Fibroblast of lung (primary cell): ENCODE results near the gene VANGL1. TPM values are rescaled to one million over a fixed set of nuclear protein-coding genes. Genes with fewer than 3 reads are reported as not detected.

Source experiments
- DNase-seq, 2 donors: peaks; one replicate each; pipeline versions ENCODE4 v3.0.0 to v3.0.0-alpha.2; 2010; ENCODE audit warnings: low read depth in 2 of 2
- H2AFZ ChIP-seq: 2 replicates; pipeline ENCODE4 v1.5.1; 2012; ENCODE audit warnings: low read length, control low read depth, inconsistent platforms
- H3K27ac ChIP-seq: 2 replicates; pipeline ENCODE4 v1.5.1; 2011; ENCODE audit warnings: low read length, control low read depth; ENCODE audit not compliant: insufficient read depth
- H3K27me3 ChIP-seq: 2 replicates; pipeline ENCODE4 v1.5.1; 2011; ENCODE audit warnings: mild to moderate bottlenecking, low read length; ENCODE audit not compliant: control insufficient read depth, insufficient read depth
- H3K36me3 ChIP-seq: 2 replicates; pipeline ENCODE4 v1.5.1; 2011; ENCODE audit warnings: low read length; ENCODE audit not compliant: control insufficient read depth, insufficient read depth
- H3K4me1 ChIP-seq: 2 replicates; pipeline ENCODE4 v1.5.1; 2011; ENCODE audit warnings: low read length; ENCODE audit not compliant: control insufficient read depth, insufficient read depth; ENCODE audit errors: extremely low read depth
- H3K4me2 ChIP-seq: 2 replicates; pipeline ENCODE4 v1.5.1; 2011; ENCODE audit warnings: low read length, control low read depth; ENCODE audit not compliant: insufficient read depth; ENCODE audit errors: extremely low read depth
- H3K4me3 ChIP-seq, 4 experiments: fragments of 200-600 bp in 1 of 4; sonication (generic) in 1 of 4; replicated peaks in 1 of 4; 2 replicates each; pipeline ENCODE4 v1.5.1; 2011 to 2016; ENCODE audit warnings: low read length in 4 of 4, low read depth in 3 of 4, mild to moderate bottlenecking in 3 of 4, control low read depth in 2 of 4, inconsistent platforms in 1 of 4, mixed read lengths in 1 of 4; ENCODE audit not compliant: insufficient read depth in 1 of 4; ENCODE audit errors: control extremely low read depth in 1 of 4
- H3K79me2 ChIP-seq: 2 replicates; pipeline ENCODE4 v1.5.1; 2012; ENCODE audit warnings: mild to moderate bottlenecking, low read length, inconsistent platforms; ENCODE audit not compliant: control insufficient read depth, insufficient read depth
- H3K9ac ChIP-seq: 2 replicates; pipeline ENCODE4 v1.5.1; 2011; ENCODE audit warnings: mild to moderate bottlenecking, low read length, control low read depth; ENCODE audit not compliant: insufficient read depth
- H3K9me3 ChIP-seq: 2 replicates; pipeline ENCODE4 v1.5.1; 2012; ENCODE audit warnings: low read depth, low read length; ENCODE audit not compliant: control insufficient read depth, insufficient read depth
- H4K20me1 ChIP-seq: 2 replicates; pipeline ENCODE4 v1.5.1; 2011; ENCODE audit warnings: low read length; ENCODE audit not compliant: control insufficient read depth, insufficient read depth; ENCODE audit errors: extremely low read depth
- CTCF ChIP-seq, 2 donors: IDR thresholded peaks in 1 of 2; conservative IDR thresholded peaks in 1 of 2; 1 replicate in 1 of 2; 2 replicates in 1 of 2; pipeline ENCODE4 v1.5.1; 2011 to 2012; ENCODE audit warnings: low read length in 2 of 2, control low read depth in 1 of 2, inconsistent platforms in 1 of 2, low read depth in 1 of 2, mild to moderate bottlenecking in 1 of 2
- EZH2 ChIP-seq: IDR thresholded peaks from 2 replicates; pipeline ENCODE4 v1.5.1; 2012; ENCODE audit warnings: low read length, control low read depth, mild to moderate bottlenecking; ENCODE audit errors: missing control alignments
- polyA plus RNA-seq, 2 donors: library from polyadenylated mRNA; depleted of rRNA in 1 of 2; stranded (reverse) in 1 of 2; unstranded in 1 of 2; fragments of >200 nt; gene quantifications; 2 replicates each; pipeline ENCODE4 v1.2.1, GENCODE V29; 2011 to 2012; ENCODE audit warnings: missing spikeins in 1 of 2
- total RNA-seq: library from RNA; depleted of rRNA; stranded (reverse); fragments of >200 nt; gene quantifications from 2 replicates; pipeline ENCODE4 v1.2.1, GENCODE V29; 2014

The VANGL1 gene
- total and polyA plus RNA-seq, 2 donors (not counting 1 experiment from before 2014, with no cell fraction given): 8.1 to 10.7 TPM

GRCh38 chr1:115594600-115594999 lies 47.2 kb upstream of the VANGL1 start:
- H3K27ac ChIP-seq: no peak overlapping the region
- H3K4me1 ChIP-seq: peaks cover 6% of the 10 kb centered on the region
- no peaks in the 10 kb centered on the region for H4K20me1 ChIP-seq
- no peaks in the 10 kb centered on the region for H3K27me3 ChIP-seq
- no peak overlapping the region for H3K4me3 ChIP-seq
- TF ChIP-seq CTCF (conservative IDR thresholded peaks at IDR 0.05 in 1 of 2, IDR thresholded peaks at IDR 0.05 in 1 of 2; ENCODE audit: low read depth in 1 of 2, low read length in 2 of 2) (no peak), EZH2 (no peak)
- H3K79me2 ChIP-seq: no peaks in the 10 kb centered on the region
- no peak overlapping the region for H2AFZ ChIP-seq
- H3K9me3 ChIP-seq: no peaks in the 10 kb centered on the region
- H3K36me3 ChIP-seq: no peaks in the 10 kb centered on the region
- H3K9ac ChIP-seq: no peak overlapping the region
- DNase-seq: no peak
- no peak overlapping the region for H3K4me2 ChIP-seq

- Histone ChIP-seq H3K27me3 (no peaks in the 10 kb centered on the region), H3K27ac (no peak overlapping the region), H3K4me3 (no peak overlapping the region), H2AFZ (peak overlapping the region; percentile 4), H4K20me1 (no peaks in the 10 kb centered on the region), H3K79me2 (no peaks in the 10 kb centered on the region), H3K4me1 (peaks cover 6% of the 10 kb centered on the region), H3K36me3 (no peaks in the 10 kb centered on the region), H3K4me2 (no peak overlapping the region), H3K9me3 (no peaks in the 10 kb centered on the region), H3K9ac (no peak overlapping the region)
- DNase-seq: peak; percentile 92 to 94
- TF ChIP-seq EZH2 (no peak), CTCF (conservative IDR thresholded peaks at IDR 0.05 in 1 of 2, IDR thresholded peaks at IDR 0.05 in 1 of 2; ENCODE audit: low read depth in 1 of 2, low read length in 2 of 2) (peak; percentile 98 to 99)
Observed at GRCh38 chr1:115595279-115596079, 46.3 kb upstream of the VANGL1 start.

GRCh38 chr1:115596080-115596780 lies 45.5 kb upstream of the VANGL1 start:
- Histone ChIP-seq H3K27ac (no peak overlapping the region), H2AFZ (no peak overlapping the region), H3K4me2 (no peak overlapping the region)

More at GRCh38 chr1:115596080-115596780, 45.5 kb upstream of the VANGL1 start:
- Histone ChIP-seq H3K36me3 (no peaks in the 10 kb centered on the region), H4K20me1 (no peaks in the 10 kb centered on the region), H3K9me3 (no peaks in the 10 kb centered on the region), H3K4me3 (no peak overlapping the region), H3K4me1 (peaks cover 6% of the 10 kb centered on the region), H3K9ac (no peak overlapping the region), H3K27me3 (no peaks in the 10 kb centered on the region), H3K79me2 (no peaks in the 10 kb centered on the region)
- DNase-seq: peak; percentile 14 to 56
- TF ChIP-seq CTCF (conservative IDR thresholded peaks at IDR 0.05 in 1 of 2, IDR thresholded peaks at IDR 0.05 in 1 of 2; ENCODE audit: low read depth in 1 of 2, low read length in 2 of 2) (no peak), EZH2 (no peak)
